Measurements from ENCODE around the gene SOX13.

- no peak for TF ChIP-seq SRF (IDR thresholded peaks at IDR 0.05; ENCODE audit: low read depth in 2 of 2, low read length in 2 of 2)
- TF ChIP-seq BHLHE40 (IDR thresholded peaks at IDR 0.05; ENCODE audit: borderline replicate concordance in 1 of 2, low read depth in 2 of 2, low read length in 1 of 2), result no peak
- TF ChIP-seq BACH1 (IDR thresholded peaks at IDR 0.05; ENCODE audit: borderline replicate concordance), result no peak
- TF ChIP-seq CBX5 (IDR thresholded peaks at IDR 0.05; ENCODE audit: low read depth), result no peak
- TF ChIP-seq CTCF (IDR thresholded peaks at IDR 0.05 in 2 of 3, conservative IDR thresholded peaks at IDR 0.05 in 1 of 3; ENCODE audit: control insufficient read depth in 2 of 3, extremely low read depth in 1 of 3, insufficient read depth in 1 of 3, low read depth in 3 of 3, low read length in 3 of 3), result no peak
- TF ChIP-seq RFX5 (IDR thresholded peaks at IDR 0.05; ENCODE audit: low read depth, low read length), result no peak
- TF ChIP-seq MTA3 (IDR thresholded peaks at IDR 0.05; ENCODE audit: borderline replicate concordance, low read length), result no peak
- TF ChIP-seq EP300 (IDR thresholded peaks at IDR 0.05; ENCODE audit: borderline replicate concordance in 1 of 2, control insufficient read depth in 1 of 2, low read depth in 2 of 2, low read length in 2 of 2), result no peak
These were observed 5.0 kb upstream of the SOX13 start for GRCh38 chr1:204067935-204068334.
